ENCODE results near the gene SLC9A9.

The SLC9A9 gene

DNA sequence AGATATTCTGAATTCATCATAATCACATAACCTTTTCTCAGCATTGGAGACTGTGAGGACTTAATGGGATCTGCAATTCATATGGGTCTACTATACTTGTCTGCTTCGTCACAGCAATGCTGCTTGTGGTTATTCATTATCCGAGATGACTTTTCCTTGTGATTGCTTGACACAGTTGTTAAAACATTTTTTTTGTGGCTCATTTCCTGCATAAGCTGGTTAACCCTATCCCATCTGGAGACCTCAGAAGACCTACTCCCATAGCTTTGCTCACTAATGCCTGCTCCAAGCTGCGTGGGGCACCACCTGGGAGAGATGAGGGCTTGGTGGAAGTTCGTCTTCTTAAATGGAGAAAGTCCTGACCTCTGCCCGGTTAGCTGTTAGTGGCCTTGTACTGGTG lies 367.9 kb downstream of the SLC9A9 start:
- H3K4me3 ChIP-seq (ENCODE audit: low read depth, low read length) = no peak overlapping the region
- TF ChIP-seq, protein P1, sequence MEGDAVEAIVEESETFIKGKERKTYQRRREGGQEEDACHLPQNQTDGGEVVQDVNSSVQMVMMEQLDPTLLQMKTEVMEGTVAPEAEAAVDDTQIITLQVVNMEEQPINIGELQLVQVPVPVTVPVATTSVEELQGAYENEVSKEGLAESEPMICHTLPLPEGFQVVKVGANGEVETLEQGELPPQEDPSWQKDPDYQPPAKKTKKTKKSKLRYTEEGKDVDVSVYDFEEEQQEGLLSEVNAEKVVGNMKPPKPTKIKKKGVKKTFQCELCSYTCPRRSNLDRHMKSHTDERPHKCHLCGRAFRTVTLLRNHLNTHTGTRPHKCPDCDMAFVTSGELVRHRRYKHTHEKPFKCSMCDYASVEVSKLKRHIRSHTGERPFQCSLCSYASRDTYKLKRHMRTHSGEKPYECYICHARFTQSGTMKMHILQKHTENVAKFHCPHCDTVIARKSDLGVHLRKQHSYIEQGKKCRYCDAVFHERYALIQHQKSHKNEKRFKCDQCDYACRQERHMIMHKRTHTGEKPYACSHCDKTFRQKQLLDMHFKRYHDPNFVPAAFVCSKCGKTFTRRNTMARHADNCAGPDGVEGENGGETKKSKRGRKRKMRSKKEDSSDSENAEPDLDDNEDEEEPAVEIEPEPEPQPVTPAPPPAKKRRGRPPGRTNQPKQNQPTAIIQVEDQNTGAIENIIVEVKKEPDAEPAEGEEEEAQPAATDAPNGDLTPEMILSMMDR (IDR thresholded peaks at IDR 0.05; ENCODE audit: control insufficient read depth, extremely low read depth, insufficient read depth) = no peak
- DNase-seq (ENCODE audit: low read depth) = no peak

DNA sequence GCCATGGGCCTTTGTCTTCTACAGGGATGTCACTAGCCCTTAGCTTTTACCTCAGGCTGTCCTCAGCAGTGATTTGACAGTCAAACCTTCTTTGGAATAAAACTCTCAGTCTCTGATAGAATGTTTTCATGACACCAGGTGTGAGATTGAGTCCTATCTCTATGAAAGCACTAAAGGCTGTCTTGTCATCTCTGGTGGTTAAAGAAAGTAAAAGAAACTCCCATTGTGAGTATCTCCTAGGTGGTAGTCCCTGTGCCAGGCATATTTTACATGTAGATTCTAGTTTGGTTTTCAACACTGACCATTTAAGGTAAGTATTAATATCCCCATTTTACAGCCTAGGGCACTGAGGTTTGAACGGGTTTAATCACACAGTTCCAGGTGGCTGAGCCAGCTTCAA lies 368.5 kb downstream of the SLC9A9 start:
- TF ChIP-seq, protein P1 (IDR thresholded peaks at IDR 0.05; ENCODE audit: control insufficient read depth, extremely low read depth, insufficient read depth) = no peak
- DNase-seq (ENCODE audit: low read depth) = no peak
- no peak overlapping the region for H3K4me3 ChIP-seq (ENCODE audit: low read depth, low read length)

DNA sequence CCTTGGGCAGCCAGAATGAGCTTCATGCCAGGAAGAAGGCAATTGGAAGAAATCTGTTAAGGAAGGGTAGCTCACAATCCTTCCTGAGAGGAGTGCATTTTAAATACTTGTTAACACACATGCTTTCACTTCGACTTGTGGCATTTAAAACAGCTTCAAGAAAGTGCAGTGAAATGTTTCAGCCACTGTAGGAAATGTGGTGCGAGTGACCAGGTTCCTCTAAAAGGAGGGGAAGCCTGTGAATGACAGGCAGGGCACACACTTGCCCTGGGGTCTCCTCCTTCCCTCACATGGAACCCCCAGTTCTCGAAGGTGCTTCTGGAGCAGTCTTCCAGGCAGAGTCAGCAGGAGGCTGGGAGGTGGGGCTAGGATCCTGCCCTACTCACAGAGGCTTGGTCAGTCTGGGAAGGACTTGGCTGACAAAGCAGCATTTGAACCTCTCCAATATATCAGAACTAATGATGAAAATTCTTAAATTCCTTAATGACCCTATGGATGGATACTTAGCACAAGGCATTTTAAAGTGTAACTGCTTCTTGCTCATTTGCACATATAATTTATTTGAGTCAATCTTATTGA lies 370.1 kb downstream of the SLC9A9 start:
- TF ChIP-seq, protein P1 (IDR thresholded peaks at IDR 0.05; ENCODE audit: control insufficient read depth, extremely low read depth, insufficient read depth) = no peak
- no peak for DNase-seq (ENCODE audit: low read depth)
- no peak overlapping the region for H3K4me3 ChIP-seq (ENCODE audit: low read depth, low read length)

DNA sequence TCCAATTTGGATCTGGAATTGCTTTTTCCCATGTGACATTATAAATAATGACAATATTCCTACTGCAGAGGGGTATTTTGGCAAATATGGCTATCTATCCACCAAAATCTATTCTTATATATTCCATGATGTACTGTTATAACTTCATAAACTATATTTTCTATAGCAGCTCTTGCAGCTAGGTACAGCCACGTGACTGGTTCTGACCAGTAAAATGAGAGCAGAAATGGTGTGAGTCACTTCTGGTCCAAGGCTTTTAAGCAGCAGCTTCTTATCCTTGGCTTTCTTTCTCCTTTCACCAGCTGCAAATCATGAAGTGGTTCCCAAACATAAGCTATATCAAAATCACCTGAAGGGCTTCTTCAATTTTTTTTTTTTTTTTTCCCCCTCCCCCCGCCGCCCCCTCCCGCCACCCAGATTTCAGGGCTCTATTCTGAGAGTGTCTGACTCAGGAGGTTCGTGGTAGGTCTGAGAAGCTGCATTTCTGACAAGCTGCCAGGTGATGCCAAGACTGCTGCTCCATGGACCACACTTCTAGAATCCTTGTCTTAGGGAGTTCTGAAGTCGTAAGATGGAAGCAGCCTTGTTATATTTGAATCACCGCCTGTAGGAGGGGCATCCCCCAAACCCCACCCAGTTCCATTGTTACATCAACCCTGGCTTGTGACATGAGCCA lies 371.2 kb downstream of the SLC9A9 start:
- TF ChIP-seq, protein P1 (IDR thresholded peaks at IDR 0.05; ENCODE audit: control insufficient read depth, extremely low read depth, insufficient read depth) = no peak
- H3K4me3 ChIP-seq (ENCODE audit: low read depth, low read length) = no peak overlapping the region
- DNase-seq (ENCODE audit: low read depth) = no peak

DNA sequence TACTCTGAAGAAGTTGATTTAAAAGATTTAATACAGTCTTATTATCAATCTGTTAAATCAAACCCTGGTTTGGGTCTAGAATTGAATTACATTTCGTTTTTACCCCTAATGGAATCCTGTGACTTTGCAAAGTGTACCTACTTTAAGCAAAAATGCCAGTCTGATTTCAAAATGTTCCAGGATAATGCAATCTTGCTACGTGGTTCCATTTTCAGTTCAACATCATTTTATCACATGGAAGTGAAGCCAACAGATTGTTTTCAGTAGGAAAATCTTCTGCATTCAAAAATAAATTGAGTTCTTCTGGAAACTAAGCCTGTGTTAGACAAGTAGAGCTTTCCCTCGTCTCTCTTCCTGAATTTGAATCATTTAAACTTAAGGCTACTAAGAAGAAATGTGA lies 372.3 kb downstream of the SLC9A9 start:
- no peak overlapping the region for H3K4me3 ChIP-seq (ENCODE audit: low read depth, low read length)
- no peak for DNase-seq (ENCODE audit: low read depth)
- TF ChIP-seq, protein P1 (IDR thresholded peaks at IDR 0.05; ENCODE audit: control insufficient read depth, extremely low read depth, insufficient read depth) = no peak

DNA sequence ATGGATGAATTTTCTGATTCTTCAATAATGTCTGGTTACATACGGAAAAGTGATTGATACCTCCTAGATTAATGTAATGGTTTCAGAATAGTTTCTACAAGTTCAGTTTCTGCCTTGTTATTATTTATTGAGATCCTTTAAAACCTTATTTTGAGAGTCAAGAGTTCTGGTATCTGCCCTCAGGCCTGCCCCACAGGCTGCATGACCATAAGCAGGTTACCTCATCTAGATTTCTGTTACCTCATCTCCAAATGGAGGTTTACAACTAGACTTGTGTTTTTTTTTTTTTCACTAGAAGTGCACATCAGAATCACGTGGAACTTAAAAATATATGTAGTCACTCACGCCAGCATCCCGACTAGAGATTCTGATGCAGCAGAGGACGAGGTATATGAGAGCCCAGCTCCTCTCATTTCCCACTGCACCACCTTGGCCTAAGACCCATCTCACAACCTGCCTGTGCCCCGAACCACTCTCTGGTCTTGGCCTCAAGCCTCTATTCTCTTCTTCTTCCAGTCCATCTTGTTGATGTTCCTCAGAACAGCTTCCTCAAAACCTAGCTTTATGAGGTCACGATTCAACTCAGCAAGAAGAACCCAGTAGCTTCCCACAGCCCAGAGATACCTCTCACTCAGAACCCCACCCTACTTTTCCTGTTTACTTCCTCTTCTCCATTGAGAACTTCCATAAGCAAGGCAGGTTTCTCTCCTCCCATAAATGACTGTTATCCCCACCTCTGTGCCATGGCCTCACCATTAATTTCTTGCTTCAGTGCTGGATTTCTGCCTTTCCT lies 375.3 kb downstream of the SLC9A9 start:
- no peak for DNase-seq (ENCODE audit: low read depth)
- H3K4me3 ChIP-seq (ENCODE audit: low read depth, low read length) = no peak overlapping the region
- TF ChIP-seq, protein P1 (IDR thresholded peaks at IDR 0.05; ENCODE audit: control insufficient read depth, extremely low read depth, insufficient read depth) = no peak
